CD4-positive, alpha-beta T cell treated with Interleukin-15 for 4 hours (primary cell): ENCODE data around the gene FOXL3.

Experiments
- DNase-seq: peaks from one replicate; pipeline ENCODE4 v3.0.0-alpha.2; 2020; ENCODE audit warnings: low spot score

The FOXL3 gene

DNA sequence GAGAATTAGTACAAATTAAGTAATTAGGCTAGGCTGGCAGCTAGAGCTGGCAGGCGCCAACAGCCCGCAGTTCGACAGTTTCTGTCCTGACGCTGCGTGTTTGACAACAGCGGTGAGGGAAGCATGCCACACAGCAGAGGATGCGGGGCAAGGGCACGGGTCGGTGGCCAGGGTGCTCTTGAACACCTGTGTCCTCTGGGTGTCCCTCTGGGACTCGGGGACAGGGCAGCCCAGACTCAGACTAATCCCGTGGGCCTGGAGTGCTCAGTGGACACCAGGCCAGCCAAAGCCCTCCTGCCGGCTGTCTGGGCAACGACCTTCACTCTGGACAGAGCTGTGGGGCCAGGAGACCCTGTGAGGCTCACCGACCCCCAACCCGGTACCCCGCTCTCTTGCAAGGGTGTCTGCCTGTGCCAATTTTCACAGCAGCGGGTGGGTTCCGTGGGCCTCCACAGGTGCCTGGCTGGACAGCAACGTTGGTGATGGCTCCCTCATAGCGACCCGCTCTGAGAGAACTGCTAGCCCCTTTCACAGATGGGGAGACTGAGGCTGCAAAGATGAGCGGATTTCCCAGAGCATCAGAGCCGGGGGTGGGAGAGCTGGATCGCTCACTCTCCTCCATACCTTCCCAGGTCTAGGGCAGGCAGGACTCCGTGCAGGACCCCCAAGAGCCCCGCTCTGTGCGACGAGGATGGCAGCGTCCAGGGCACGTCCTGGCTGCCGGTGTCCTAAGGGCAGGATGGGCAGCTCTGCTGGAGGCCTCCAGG lies 48.5 kb downstream of the FOXL3 start:
- no peak for DNase-seq

DNA sequence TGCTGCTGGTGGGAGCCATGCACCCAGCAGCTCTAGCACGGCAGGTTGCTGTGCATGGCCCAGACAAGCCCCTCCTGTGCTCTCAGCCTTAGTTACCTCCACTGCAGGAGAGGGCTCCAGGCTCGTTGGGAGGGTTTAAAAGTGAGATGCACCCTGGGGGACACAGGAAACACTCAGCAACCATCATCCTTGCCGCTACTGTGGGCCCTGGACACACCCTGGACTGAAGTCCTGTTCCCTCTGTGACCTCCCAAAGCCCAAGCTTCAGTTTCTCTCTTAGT lies 49.0 kb downstream of the FOXL3 start:
- DNase-seq: no peak

DNA sequence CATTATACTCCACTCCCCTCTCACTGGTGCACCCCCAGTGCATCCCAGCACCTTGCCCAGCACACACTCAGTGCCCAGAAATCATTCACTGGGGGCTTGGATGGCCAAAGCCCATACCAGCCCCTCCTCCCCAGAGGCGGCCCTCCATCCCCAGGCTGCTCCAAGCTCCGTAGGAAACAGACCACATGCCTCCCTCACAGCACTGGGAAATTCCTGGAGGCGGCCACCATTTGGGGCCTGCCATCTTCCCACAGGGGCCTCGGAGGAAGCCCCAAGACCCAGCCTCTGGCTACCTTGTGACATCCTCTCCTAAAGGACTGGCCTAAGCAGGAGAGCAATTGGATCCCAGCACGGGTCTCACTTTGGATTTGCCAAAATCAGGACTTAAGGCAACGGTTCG lies 49.7 kb downstream of the FOXL3 start:
- no peak for DNase-seq

DNA sequence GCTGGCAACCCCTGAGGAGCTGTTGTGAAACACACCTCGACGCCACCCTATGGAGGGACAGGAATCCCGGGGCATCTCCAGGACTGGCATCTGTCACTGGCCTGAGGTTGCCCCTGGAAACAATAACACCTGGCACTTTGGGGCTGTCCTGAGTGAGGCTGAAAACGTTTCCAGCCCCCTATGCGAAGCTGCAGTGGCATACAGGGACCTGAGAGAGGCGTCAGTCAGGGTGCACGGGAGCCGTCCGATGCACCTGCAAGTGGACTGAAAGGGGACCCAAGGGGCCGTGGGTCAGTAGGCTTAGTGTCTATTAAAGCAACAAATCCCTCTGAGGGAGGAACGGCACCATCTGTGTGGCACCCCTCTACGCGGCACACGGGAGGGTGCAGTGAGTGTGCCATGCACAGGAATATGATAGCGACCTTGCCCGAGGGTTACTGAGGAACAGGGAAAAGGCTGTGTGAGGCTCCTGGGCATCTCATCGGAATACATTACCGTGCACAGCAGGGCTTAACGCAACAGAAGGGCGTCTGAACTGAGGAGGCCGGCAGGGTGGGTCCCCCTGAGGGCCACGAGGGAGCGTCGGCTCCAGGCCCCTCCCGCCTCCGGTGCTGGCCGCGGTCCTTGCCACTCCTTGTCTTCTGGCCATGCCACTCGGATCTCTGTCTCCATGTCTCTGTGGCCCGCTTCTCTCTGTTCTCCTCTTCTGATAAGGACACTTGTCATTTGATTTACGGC lies 50.4 kb downstream of the FOXL3 start:
- no peak for DNase-seq
